M059J (cell line): ENCODE data around the gene ATP6V1F. TPM values are rescaled to one million over a fixed set of nuclear protein-coding genes. Genes with fewer than 3 reads are reported as not detected.
"Not testable (repeated sequence)": the region's sequence is repeated elsewhere in the genome, so short reads cannot be mapped to it uniquely, and the experiment has no call there.

Experiments
- DNase-seq: peaks from one replicate; pipeline ENCODE4 v3.0.0-alpha.2; 2012; ENCODE audit warnings: low read depth
- total RNA-seq: library from RNA; depleted of rRNA; stranded (reverse); fragments of >200 nt; shearing (Covaris generic); gene quantifications from 2 replicates; pipeline ENCODE4 v1.2.3, GENCODE V29; 2014

Gene ATP6V1F
- total RNA-seq, 1 experiment from 2014 or later, result 160 TPM

GRCh38 chr7:128900237-128900636 is 37.6 kb downstream of the ATP6V1F start:
- DNase-seq, result no peak

- peak; percentile 50 for DNase-seq
Observed at GRCh38 chr7:128902761-128903585, 40.3 kb downstream of the ATP6V1F start.

- no peak for DNase-seq
Observed at GRCh38 chr7:128903621-128904361, 41.1 kb downstream of the ATP6V1F start.

- DNase-seq, result peak; percentile 62
Observed at GRCh38 chr7:128904381-128905197, 41.9 kb downstream of the ATP6V1F start.

GRCh38 chr7:128906001-128906765 is 43.5 kb downstream of the ATP6V1F start:
- DNase-seq, result no peak

GRCh38 chr7:128906766-128907559 is 44.3 kb downstream of the ATP6V1F start:
- no peak for DNase-seq

- DNase-seq, result no peak
Observed at GRCh38 chr7:128908750-128909624, 46.3 kb downstream of the ATP6V1F start.

- peak; percentile 44 for DNase-seq
Observed at GRCh38 chr7:128909625-128910568, 47.2 kb downstream of the ATP6V1F start.

- no peak for DNase-seq
Observed at GRCh38 chr7:128910569-128910945, 47.9 kb downstream of the ATP6V1F start, which contains the start of gene KCP. KCP (minus strand) TSS chr7:128910709; CDS start chr7:128910676, 33 bp downstream.

GRCh38 chr7:128911423-128912031 is 48.9 kb downstream of the ATP6V1F start:
- no peak for DNase-seq

GRCh38 chr7:128912281-128912680 is 49.6 kb downstream of the ATP6V1F start:
- DNase-seq, result no peak

- not testable (repeated sequence) for DNase-seq
Observed at GRCh38 chr7:128912709-128913495, 50.2 kb downstream of the ATP6V1F start.

GRCh38 chr7:128913870-128914565 is 51.4 kb downstream of the ATP6V1F start:
- DNase-seq, result no peak

GRCh38 chr7:128914566-128915151 is 52.0 kb downstream of the ATP6V1F start:
- no peak for DNase-seq

- DNase-seq, result no peak
Observed at GRCh38 chr7:128915271-128915819, 52.7 kb downstream of the ATP6V1F start.
